Hepatocyte (in vitro differentiated cells): Measurements from ENCODE around the gene CCM2. TPM values are rescaled to one million over a fixed set of nuclear protein-coding genes. Genes with fewer than 3 reads are reported as not detected.
A peak's percentile ranks its signal among the peaks of the same experiment; 100 is the strongest.

Experiments used
- DNase-seq: peaks from one replicate; pipeline ENCODE4 v3.0.0-alpha.2; 2016; ENCODE audit warnings: low spot score
- H2AFZ ChIP-seq: fragments of 200-600 bp; sonication (generic); 2 replicates; pipeline ENCODE4 v1.6.0; 2016; ENCODE audit warnings: antibody characterized with exemption, mild to moderate bottlenecking
- H3K27ac ChIP-seq: fragments of 200-600 bp; sonication (generic); 2 replicates; pipeline ENCODE4 v1.5.1; 2016; ENCODE audit warnings: mild to moderate bottlenecking
- H3K27me3 ChIP-seq: fragments of 200-600 bp; sonication (generic); 2 replicates; pipeline ENCODE4 v1.6.1; 2016
- H3K36me3 ChIP-seq: fragments of 200-600 bp; sonication (generic); replicated peaks from 2 replicates; pipeline ENCODE4 v1.5.1; 2016; ENCODE audit warnings: low read depth; ENCODE audit not compliant: insufficient read depth
- H3K4me1 ChIP-seq: fragments of 200-600 bp; sonication (generic); 2 replicates; pipeline ENCODE4 v1.5.1; 2016; ENCODE audit warnings: mild to moderate bottlenecking, moderate library complexity; ENCODE audit not compliant: insufficient read depth
- H3K4me2 ChIP-seq: fragments of 200-600 bp; sonication (generic); 2 replicates; pipeline ENCODE4 v1.6.0; 2016
- H3K4me3 ChIP-seq: fragments of 200-600 bp; sonication (generic); 2 replicates; pipeline ENCODE4 v1.5.1; 2016; ENCODE audit warnings: mild to moderate bottlenecking
- H3K79me2 ChIP-seq: fragments of 200-600 bp; sonication (generic); 2 replicates; pipeline ENCODE4 v1.6.0; 2017; ENCODE audit warnings: mild to moderate bottlenecking
- H3K9me2 ChIP-seq: fragments of 200-600 bp; sonication (generic); replicated peaks from 2 replicates; pipeline ENCODE4 v1.6.0; 2017; ENCODE audit warnings: mild to moderate bottlenecking; ENCODE audit not compliant: insufficient read depth
- H3K9me3 ChIP-seq: fragments of 200-600 bp; sonication (generic); 2 replicates; pipeline ENCODE4 v1.5.1; 2016; ENCODE audit warnings: low read depth, mild to moderate bottlenecking
- H4K20me1 ChIP-seq: fragments of 200-600 bp; sonication (generic); 2 replicates; pipeline ENCODE4 v1.6.0; 2016; ENCODE audit warnings: mild to moderate bottlenecking; ENCODE audit not compliant: insufficient read depth, poor library complexity, severe bottlenecking
- EZH2 ChIP-seq: fragments of 200-600 bp; sonication (generic); IDR thresholded peaks from 2 replicates; pipeline ENCODE4 v1.6.1; 2016; ENCODE audit warnings: antibody characterized with exemption, mild to moderate bottlenecking, borderline replicate concordance
- EZH2phosphoT487 ChIP-seq: fragments of 200-600 bp; sonication (generic); IDR thresholded peaks from one replicate; pipeline ENCODE4 v1.6.1; 2018; ENCODE audit warnings: antibody characterized with exemption, mild to moderate bottlenecking, low read depth, moderate library complexity; ENCODE audit not compliant: unreplicated experiment, severe bottlenecking
- WGBS: methylation state at CpG from one replicate; pipeline ENCODE4 v1.1.6; 2016; ENCODE audit warnings: low lambda C conversion rate; ENCODE audit errors: missing lambda C conversion rate; 5-methylcytosine and 5-hydroxymethylcytosine counted together
- polyA plus RNA-seq: library from polyadenylated mRNA; unstranded; fragments of >200 nt; fragmentation: Nextera tagmentation; extraction: Ambion mirVana; gene quantifications from 2 replicates; pipeline ENCODE4 v1.2.1, GENCODE V29; 2016
- total RNA-seq: library from RNA; depleted of rRNA; stranded (reverse); fragments of >200 nt; gene quantifications from 2 replicates; pipeline ENCODE4 v1.2.3, GENCODE V29; 2014
- TF ChIP-seq, protein P1 (sequence below): fragments of 200-600 bp; sonication (generic); IDR thresholded peaks from 2 replicates; pipeline ENCODE4 v1.5.1; 2016; ENCODE audit warnings: antibody characterized with exemption, mild to moderate bottlenecking; ENCODE audit not compliant: poor library complexity

The CCM2 gene
- total and polyA plus RNA-seq, 2 experiments from 2014 or later: 32.2 to 57.1 TPM

DNA sequence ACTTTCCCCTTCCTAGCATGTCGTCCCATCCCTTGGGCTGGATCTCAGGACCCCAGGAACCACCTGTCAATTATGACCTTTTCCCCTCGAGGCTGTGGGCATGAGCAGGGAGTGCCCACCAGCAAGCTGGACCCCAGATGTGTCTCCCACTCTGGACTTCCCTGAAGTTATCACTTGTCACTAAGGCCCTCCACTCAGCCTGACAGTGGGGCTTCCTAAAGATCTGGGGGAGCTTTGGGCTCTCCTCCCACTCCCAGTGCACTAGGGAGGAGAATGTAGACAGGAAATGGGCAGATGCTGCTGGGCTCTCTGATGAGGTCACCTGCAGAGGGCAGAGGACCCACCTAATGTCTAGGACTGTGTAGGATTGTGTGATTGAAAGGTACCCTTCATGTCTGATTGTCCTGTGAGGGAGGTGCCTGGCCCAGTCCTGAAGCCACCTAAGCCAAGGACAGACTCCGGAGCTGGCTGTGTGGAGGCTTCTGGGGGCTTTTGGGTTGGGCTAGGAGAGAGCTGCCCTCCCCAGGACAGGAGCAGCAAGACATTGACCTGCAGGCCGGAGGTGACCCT, 39.9 kb upstream of the CCM2 start:
- no peaks in the 10 kb centered on the region for H3K9me2 ChIP-seq
- 84% methylated on average over 4 of the region's 4 CpGs for WGBS
- H3K4me2 ChIP-seq: no peak overlapping the region
- H3K9me3 ChIP-seq: no peaks in the 10 kb centered on the region
- no peak overlapping the region for H2AFZ ChIP-seq
- H3K27me3 ChIP-seq: peaks cover 23% of the 10 kb centered on the region
- peaks cover 5% of the 10 kb centered on the region for H3K4me1 ChIP-seq
- DNase-seq: no peak
- no peak overlapping the region for H3K4me3 ChIP-seq
- no peaks in the 10 kb centered on the region for H3K79me2 ChIP-seq
- H4K20me1 ChIP-seq: no peaks in the 10 kb centered on the region
- no peaks in the 10 kb centered on the region for H3K36me3 ChIP-seq
- H3K27ac ChIP-seq: no peak overlapping the region
- TF ChIP-seq EZH2phosphoT487 (no peak), EZH2 (no peak)
- TF ChIP-seq, protein P1, sequence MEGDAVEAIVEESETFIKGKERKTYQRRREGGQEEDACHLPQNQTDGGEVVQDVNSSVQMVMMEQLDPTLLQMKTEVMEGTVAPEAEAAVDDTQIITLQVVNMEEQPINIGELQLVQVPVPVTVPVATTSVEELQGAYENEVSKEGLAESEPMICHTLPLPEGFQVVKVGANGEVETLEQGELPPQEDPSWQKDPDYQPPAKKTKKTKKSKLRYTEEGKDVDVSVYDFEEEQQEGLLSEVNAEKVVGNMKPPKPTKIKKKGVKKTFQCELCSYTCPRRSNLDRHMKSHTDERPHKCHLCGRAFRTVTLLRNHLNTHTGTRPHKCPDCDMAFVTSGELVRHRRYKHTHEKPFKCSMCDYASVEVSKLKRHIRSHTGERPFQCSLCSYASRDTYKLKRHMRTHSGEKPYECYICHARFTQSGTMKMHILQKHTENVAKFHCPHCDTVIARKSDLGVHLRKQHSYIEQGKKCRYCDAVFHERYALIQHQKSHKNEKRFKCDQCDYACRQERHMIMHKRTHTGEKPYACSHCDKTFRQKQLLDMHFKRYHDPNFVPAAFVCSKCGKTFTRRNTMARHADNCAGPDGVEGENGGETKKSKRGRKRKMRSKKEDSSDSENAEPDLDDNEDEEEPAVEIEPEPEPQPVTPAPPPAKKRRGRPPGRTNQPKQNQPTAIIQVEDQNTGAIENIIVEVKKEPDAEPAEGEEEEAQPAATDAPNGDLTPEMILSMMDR: no peak

DNA sequence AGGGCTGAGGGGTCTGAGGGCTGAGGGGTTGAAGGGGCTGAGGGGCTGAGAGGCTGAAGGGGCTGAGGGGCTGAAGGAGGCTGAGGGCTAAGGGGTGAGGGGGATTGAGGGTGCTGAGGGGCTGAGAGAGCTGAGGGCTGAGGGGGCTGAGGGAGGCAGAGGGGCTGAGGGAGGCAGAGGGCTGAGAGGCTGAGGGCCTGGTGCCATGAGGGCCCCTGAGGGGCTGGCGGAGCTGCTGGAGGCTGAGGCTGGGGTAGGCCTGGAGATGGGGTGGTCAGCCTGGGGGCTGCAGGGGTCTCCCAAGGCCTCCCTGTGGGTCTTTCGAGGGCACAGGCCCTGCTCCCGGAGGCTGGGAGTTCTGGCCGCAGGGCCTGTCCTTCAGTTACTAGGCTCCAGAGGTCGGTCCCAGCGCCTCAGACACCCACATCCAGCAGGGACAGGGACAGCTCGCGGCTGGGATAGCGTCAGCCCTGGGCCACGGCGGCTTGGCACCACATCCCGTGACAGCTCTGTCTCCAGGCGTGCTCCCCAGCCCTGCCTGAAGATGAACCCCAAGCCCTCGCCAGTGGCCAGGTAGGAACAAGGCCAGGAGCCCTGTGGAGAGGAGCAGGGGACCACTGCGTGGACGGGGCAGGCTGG, 38.0 kb upstream of the CCM2 start:
- Histone ChIP-seq H3K4me1 (peaks cover 5% of the 10 kb centered on the region), H3K27ac (no peak overlapping the region), H3K9me2 (no peaks in the 10 kb centered on the region), H3K36me3 (no peaks in the 10 kb centered on the region), H3K9me3 (no peaks in the 10 kb centered on the region), H2AFZ (no peak overlapping the region), H3K79me2 (no peaks in the 10 kb centered on the region), H3K4me3 (no peak overlapping the region), H4K20me1 (no peaks in the 10 kb centered on the region), H3K27me3 (peaks cover 23% of the 10 kb centered on the region), H3K4me2 (peak overlapping the region; percentile 90)
- 78% methylated on average over 14 of the region's 16 CpGs for WGBS
- no peak for TF ChIP-seq EZH2
- TF ChIP-seq, protein P1: no peak
- no peak for TF ChIP-seq EZH2phosphoT487
- no peak for DNase-seq

DNA sequence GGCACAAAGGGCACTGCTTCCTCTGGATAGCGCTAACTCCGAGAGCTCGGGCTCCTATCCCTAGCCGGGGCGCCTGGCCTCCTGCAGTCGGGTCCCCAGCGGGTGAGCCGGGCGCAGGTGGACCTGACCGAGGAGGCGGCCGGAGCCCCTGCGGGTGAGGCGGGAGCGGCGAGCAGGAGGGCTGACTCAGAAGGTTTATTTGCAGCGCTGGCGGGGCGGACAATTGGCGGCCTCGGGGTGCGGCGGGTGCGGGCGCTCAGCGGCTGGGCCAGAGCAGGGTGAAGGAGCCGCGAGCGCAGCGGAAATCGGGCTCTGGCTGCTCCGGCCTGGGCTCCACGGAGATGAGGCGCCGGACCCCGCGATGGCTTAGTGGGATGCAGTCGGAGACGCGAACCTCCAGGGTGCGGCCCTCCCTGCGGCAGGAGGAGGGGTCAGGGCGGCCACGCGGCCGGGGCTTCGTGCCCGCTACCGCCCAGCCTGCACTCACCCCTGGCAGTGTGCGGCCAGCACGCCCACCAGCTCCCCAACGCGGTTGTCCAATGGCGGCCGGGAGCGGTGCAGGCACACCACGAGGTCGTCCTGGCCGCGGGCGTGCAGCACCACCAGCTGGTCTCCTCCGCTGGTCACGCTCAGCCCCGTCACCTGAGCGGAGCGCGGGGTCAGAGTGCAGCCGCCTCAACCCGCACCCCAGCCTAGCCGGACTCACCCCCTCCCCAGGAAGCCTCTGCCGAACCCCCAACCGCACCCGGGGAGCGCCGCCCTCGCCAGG, 37.3 kb upstream of the CCM2 start:
- H2AFZ ChIP-seq: peak overlapping the region; percentile 63
- WGBS: 20% methylated on average over 71 of the region's 76 CpGs
- TF ChIP-seq EZH2: no peak
- no peak for TF ChIP-seq EZH2phosphoT487
- TF ChIP-seq, protein P1: peak; percentile 25

More for the DNA sequence above, 37.3 kb upstream of the CCM2 start:
- H3K4me1 ChIP-seq: peaks cover 5% of the 10 kb centered on the region
- H3K4me3 ChIP-seq: peak overlapping the region; percentile 12
- H3K9me2 ChIP-seq: no peaks in the 10 kb centered on the region
- H3K27ac ChIP-seq: no peak overlapping the region
- peak overlapping the region; percentile 90 for H3K4me2 ChIP-seq
- H4K20me1 ChIP-seq: no peaks in the 10 kb centered on the region
- no peaks in the 10 kb centered on the region for H3K9me3 ChIP-seq
- H3K36me3 ChIP-seq: no peaks in the 10 kb centered on the region
- DNase-seq: peak; percentile 53
- peaks cover 23% of the 10 kb centered on the region for H3K27me3 ChIP-seq
- H3K79me2 ChIP-seq: no peaks in the 10 kb centered on the region
